ENCODE results near the gene PHRF1.

Gene PHRF1, protein sequence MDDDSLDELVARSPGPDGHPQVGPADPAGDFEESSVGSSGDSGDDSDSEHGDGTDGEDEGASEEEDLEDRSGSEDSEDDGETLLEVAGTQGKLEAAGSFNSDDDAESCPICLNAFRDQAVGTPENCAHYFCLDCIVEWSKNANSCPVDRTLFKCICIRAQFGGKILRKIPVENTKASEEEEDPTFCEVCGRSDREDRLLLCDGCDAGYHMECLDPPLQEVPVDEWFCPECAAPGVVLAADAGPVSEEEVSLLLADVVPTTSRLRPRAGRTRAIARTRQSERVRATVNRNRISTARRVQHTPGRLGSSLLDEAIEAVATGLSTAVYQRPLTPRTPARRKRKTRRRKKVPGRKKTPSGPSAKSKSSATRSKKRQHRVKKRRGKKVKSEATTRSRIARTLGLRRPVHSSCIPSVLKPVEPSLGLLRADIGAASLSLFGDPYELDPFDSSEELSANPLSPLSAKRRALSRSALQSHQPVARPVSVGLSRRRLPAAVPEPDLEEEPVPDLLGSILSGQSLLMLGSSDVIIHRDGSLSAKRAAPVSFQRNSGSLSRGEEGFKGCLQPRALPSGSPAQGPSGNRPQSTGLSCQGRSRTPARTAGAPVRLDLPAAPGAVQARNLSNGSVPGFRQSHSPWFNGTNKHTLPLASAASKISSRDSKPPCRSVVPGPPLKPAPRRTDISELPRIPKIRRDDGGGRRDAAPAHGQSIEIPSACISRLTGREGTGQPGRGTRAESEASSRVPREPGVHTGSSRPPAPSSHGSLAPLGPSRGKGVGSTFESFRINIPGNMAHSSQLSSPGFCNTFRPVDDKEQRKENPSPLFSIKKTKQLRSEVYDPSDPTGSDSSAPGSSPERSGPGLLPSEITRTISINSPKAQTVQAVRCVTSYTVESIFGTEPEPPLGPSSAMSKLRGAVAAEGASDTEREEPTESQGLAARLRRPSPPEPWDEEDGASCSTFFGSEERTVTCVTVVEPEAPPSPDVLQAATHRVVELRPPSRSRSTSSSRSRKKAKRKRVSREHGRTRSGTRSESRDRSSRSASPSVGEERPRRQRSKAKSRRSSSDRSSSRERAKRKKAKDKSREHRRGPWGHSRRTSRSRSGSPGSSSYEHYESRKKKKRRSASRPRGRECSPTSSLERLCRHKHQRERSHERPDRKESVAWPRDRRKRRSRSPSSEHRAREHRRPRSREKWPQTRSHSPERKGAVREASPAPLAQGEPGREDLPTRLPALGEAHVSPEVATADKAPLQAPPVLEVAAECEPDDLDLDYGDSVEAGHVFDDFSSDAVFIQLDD (N-terminal part only)

DNA sequence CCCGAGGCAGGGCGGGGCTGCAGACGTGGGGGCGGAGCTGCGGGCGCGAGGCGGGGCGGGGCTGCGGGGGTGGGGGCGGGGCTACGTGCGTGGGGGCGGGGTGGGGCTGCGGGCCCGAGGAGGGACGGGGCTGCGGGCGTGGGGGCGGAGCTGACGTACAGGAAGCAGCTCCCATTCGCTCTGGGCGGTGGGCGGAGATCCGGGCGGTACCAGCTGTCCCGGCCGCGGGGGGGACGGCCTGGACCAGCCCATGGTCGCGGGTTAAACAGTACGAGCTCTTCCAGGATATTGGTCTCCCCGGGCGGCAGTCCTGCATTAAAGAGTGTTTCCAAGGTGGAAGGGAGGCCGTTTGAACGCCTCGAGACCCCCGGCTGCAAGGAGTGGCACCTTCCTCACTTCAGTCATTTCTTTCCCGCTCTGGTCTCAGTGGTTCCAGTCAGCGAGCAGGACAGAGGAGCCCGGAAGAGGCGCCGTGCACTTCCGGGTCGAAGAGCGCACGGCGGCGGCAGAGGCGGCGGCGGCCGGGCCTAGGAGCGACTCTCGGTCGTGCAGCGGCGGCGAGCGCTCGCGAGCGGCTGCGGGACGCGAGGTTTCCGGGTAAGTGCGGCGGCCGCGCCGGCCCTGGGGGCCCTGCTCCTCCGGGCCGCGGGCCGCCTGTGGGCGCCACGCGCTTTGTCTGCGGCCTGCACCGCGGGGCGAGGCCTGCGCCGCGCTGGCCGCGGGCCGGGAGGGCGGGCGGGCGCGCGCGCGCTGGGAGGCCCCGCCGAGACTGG, at the start of gene PHRF1:
TSS of gene PHRF1 (plus strand) at position 475 of the 773 bp plus-strand sequence. CDS start 5,043 bp downstream, outside the sequence.
- DNase-seq: peak; percentile 89 to 94

DNA sequence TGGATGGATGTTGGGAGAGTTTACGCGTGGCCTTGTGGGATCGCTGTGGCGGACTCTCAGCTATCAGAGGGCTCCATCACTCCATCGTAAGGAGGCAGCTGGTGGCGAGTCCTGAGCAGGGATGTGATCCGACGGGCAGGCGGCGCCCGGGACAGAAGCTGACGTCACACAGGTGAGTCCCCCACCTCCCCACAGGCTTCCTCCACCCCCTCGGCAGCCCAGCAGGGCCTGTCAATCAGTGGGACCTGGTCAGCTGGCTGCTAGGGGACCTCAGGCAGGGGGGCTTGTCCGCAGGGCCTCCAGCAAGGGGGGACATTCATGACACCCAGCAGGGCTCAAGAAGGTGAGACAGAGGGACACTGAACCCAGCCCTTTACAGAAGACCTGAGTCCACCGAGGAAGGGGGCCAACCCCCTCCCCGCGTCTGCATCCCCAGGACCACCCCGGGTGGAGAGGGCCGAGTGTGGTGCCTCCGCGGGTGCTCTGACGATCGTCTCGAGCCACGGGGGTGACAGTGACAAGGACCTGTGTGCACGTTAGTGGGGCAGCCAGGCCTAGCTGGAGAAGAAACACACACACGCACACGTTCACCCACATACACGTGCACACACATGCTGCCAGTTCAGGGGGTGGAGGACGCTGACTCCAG, 48.0 kb upstream of the PHRF1 start:
- no peak for DNase-seq

DNA sequence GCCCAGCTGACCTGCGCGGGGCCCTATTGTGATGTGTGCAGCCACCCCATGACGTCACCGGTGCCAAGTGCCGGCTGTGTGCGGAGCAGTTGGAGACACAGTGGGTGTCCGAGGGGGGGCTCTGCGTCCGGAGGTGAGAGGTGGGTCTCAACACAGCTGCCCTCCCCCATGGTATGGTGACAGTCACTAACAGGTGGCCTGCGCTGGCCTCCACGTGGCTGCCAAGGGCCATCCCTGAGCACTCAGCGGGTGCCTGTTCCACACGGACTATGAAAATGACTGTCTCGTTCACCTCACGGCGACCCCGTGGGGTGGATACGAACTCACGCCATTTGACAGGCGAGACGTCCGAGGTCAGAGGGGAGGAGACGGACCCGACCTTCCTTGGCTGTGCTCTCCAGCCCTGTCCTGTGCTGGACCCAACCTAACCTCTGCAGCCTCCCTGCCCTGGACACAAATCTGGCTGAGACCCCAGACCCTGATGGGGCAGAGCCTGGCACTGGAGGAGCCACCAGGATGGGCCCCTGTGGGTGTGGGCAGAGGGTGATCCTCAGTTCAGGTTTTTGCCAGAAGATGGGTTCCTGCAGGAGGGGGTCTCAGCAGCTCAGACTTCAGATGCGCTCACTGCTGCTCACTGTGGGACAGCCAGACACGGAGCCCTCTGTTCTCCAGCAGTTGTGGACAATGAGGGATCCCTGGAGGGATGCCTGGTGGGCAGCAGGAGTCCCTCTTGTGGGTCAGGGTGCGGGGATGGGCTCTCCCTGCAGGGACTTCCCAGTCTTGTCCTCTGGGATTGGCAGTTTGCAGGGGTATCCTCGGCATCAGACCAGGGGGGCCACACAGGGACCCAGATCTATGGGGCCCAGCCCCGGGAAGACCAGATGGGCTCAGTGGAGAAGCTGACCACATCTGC, 47.2 kb upstream of the PHRF1 start:
- no peak for DNase-seq

DNA sequence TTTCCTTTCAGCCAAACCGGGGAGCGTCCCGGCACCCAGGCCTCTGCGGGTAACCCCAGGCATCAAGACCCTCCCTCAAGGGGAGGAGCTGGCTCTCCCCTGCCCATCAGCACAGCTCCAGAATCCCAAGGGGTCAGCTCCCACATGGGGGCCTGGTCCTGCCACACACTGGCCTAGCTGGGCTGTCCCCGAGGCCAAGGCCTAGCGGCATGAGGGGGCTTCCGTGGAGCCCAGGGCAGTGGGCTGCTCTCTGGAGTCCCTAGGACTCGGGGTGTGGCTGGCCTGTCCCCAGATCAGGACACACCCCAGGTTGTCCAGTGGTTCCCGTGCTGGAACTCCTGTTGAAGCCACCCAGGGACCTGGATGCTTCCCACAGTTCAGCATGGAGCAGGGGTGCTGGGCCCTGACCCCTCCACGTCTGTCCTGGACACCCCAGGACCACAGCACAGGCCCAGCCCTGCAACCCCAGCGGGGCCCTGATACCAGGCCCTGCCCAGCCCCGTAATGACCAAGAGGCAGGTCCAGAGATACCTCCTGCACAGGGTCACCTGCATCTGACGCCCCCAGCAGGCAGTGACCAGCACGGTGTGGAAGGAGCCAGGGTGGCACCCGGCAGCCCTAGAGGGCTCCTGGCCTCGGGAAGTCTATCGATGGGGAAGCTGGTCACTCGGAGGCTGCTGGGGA, 46.4 kb upstream of the PHRF1 start:
- no peak for DNase-seq

DNA sequence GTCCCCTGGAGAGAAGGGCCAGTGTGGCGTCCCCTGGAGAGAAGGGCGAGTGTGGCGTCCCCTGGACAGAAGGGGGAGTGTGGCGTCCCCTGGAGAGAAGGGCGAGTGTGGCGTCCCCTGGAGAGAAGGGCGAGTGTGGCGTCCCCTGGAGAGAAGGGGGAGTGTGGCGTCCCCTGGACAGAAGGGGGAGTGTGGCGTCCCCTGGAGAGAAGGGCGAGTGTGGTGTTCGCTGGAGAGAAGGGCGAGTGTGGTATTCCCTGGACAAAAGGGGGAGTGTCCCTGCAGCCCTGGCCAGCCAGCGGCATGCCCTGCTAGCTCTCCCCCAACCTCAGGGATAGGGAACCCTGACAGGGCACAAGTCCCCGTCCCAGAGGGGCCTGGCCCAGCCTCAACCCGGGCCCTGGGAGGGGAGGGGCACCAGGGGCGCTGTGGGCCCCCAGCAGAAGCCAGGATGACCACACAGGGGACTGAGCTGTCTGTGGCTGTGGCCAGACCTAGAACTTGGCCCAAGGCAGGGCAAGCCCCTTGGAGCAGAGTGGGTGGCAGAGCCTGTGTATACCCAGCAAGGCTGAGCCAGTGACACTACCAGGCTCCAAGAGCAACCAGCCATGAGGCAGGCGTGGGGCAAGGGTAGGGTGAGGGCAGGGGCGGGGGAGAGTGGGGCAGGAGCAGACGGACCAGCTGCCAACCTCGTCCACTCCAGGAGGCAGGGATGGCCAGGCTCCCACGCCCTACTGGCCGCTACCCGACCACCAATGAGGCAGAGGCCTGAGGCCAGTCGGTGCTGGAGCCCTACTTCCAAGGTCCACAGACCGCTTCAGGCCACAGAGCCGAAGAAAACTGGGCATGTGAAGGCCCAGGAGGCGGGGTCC, 45.1 kb upstream of the PHRF1 start:
- DNase-seq: no peak

DNA sequence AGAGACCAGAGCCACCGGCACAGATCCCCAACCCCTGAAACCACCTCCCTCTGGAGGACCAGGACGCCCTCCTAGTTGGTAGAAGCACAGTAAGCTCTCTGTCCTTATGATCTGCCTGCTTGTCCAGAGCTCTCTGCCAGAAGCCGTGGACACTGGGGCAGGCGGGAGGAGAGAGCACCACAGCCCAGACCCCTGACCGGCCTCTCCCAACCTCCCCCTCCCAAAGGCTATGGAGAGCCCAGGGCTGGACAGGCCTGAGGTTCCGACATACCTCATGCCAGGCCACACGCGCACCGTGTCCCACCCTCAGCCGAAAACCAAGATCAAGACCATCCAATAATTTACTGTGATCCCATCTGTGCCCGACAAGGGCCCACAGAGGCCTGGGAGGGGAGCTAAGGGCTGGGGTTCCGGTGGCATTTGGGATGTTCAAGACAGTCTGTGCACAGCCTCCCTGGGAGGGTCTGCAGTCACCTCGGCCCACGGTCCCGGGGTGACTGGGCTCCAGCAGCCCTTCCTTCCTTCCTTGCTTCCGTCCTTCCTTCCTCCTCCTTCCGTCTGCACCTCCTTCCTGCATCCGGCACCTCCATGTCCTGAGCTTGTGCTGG, 44.2 kb upstream of the PHRF1 start:
- DNase-seq: no peak

DNA sequence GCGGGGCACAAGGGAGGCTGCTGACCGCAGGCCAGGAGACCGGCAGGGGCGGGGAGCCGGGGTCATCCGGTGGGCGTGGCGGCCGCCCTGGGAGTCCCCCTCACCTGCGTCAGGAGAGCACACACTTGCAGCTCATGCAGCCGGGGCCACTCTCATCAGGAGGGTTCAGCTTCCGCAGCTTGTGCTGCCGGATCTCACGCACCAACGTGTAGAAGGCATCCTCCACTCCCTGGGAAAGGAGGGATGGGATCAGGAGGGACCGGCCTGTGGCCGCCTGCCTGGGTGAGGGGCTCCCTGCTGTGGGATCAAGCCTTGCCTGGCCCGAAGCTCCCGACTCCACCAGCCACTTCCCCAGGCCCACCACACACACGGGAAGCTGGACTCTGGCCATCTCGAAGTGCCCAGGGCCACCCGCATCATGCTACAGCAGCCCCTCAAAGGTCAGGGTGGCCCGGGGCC, 43.7 kb upstream of the PHRF1 start:
- no peak for DNase-seq

DNA sequence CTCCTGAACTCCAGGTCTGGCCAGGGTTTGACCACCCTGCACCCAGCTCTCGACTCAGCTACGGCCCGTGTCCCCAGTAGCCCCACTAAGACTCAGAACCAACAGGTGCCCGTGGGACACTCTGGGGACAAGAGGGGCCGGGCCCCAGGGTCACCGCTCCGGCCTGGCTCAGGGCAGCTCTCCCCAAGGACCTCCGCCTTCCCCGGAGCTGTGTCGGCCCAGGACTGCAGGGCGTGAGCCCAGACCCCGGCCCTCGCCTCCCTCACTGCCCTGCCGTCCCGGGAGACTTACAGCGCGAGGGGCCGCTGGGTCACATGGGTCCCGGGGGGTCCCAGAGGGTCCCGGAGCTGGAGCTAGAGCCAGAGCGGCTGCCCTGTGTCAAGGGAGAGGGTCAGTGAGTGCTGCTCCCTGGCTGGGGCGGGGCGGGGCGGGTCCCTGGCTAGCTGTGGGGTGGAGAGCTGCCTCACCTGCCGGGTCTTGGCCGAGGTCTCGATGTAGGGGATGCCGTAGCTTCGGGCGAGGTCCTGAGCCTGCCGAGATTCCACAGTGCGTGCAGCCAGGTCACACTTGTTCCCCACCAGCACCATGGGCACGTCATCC, 43.2 kb upstream of the PHRF1 start:
- no peak for DNase-seq

DNA sequence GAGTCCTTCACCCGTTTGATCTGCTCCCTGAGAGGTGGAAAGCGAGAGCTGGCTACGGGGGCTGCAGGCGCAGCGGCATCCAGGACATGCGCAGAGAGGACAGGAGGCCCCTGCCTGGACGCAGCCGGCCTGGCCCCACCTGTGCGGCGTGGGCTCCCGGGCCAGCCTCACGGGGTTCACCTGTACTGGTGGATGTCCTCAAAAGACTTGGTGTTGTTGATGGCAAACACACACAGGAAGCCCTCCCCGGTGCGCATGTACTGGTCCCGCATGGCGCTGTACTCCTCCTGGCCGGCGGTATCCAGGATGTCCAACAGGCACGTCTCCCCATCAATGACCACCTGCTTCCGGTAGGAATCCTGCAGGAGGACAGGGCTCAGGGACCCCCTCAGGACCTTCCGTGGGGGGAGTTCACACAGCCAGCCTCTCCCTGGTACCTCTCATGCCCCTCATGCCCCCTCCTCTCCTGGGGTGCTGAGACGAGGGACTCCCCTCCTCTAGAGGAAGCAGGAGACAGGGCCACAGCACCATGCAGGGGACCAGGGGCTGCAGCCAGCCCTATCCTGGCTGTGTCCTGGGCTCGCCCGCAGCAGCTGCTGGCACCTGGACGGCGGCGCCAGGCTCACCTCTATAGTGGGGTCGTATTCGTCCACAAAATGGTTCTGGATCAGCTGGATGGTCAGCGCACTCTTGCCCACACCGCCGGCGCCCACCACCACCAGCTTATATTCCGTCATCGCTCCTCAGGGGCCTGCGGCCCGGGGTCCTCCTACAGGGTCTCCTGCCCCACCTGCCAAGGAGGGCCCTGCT, 42.5 kb upstream of the PHRF1 start:
- DNase-seq: no peak

DNA sequence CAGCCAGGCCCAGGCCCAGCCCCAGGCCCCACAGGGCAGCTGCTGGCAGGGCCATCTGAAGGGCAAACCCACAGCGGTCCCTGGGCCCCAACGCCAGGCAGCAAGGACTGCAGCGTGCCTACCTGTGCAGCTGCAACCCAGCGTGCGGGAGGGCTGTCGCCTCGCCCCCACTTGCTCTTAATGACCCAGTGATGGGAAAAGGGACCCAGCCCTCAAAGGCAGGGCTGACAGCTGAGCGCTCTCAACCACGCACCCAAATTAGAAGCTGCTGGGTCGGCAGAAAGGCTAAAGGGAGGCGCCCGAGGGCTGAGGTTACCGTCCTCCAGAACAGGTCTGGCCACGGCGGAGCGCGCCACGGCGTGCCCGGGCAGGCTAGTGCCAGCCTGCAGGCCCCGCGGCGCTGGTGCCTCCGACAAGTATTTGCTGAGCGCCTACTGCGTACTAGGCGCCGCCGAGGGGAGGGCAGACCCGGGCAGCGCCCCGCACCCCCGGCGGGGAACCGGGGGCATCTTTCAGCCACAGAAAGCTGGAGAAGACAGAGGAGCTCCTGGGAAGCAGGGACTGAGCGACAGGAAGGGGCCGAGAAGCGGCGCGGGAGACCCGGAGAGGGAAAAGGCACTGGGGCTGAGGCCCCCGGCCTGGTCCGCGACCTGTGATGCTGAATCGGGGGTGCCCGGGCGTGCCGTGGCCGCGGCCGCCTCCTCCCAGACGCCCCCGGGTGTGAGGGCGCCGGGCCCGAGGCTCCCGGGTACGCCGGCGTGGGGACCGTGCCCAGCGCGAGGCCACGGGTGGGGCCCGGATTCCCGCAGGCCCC, 41.7 kb upstream of the PHRF1 start:
- DNase-seq: no peak

DNA sequence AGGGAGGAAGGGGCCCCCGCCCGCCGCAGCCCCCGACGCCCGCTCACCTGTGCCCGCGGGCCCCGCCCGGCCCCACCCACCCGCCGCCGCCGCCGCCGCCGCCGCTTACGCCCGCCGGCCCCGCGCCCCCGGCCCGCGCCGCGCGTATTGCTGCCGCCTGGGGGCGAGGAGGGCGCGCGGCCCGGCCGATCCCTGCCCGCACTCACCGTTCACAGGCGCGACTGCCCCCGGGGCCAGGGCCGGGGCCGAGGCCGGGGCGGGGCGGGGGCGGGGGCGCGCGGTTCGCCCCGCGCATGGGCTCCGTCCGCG, 41.1 kb upstream of the PHRF1 start:
- DNase-seq: no peak

DNA sequence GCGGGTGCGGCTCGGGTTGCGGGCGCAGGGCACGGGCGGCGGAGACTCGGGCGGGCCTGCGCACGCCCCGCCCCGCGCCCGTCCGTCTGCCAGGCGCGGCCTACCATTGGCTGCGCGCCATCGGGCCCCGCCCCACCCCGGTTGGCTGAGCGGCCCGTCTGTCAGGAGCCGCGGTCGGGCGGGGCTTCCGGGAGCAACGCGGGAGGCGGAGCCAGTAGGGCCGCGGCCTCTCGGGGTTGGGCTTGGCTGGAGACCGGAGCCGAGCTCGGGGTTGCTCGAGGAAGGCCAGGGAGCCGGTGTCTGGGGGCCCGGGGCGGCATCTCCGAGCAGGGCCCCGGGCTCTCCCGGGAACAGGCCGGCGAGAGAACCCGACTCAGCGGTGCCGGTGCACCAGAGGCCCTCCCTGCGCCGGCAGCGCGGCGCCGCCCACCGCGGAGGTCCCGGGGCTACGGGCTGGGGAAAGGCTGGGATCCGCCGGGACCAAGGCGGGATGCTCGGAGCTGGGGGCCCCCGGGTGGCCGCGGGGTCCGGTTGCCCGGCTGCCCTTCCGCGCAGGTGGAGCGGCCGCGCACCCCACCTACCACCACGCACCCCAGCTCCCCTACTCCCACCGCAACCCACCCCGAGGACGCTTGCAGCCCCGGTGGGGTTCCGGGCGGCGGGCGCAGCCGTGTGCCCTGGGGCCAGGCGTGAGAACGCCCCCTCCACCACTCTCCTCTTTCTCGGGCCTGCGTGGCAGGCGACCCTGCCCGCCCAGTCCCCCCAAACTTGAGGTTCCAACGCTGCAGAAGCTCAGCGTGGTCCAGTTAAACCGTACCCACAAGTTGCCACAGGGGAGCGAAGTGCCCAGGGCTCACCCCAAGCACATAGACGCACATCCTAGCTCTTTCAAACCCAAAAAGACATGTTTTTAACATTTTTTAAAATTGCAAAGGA, 40.5 kb upstream of the PHRF1 start, which contains the start of gene HRAS:
TSS of gene HRAS (minus strand) at position 58 of the 936 bp plus-strand sequence.
- peak; percentile 90 to 98 for DNase-seq

DNA sequence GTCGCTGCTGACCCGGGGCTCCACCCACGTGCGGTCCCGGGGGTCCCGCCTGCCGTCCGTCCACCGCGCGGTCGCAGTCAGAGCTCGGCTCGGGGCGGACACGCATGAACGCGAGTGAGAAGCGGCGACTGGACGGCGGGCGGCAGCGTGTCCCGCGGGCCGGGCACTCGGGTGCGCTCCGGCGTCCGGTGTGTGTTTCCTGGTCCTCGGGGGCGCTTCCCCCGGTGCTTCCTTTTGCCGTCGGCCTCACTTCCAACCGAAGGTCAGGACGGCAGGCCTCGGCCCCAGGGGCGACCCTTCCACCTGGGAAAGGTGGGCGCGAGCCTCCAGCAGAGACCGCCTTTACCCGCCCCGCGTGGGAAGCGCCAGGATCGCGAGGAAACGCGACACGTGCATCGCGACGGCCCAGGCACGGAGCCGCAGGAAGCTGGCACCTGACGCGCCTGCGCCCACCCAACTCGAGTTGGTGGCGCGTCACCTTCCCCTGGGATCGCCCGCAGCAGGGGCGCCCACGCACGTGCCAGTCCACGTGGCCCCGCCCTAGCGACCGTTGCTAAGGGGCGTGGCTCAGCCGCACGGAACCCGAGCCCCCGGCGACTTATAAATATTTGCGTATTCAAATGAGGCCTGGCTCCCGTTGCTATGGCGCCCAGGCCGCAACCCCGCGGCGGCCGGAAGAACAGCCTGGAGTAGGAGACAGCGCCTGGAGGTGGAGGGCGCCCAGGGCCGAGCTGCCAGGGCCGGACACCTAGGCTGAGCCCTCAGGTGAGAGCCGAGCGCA, 39.2 kb upstream of the PHRF1 start, which contains the start of gene LRRC56:
TSS of gene LRRC56 (plus strand) at position 687 of the 781 bp plus-strand sequence. CDS start 3,158 bp downstream, outside the sequence.
- DNase-seq: peak; percentile 72 to 91

All from NCI-H187 (cell line).